Heart left ventricle (tissue), 16 donors: Measurements from ENCODE around the gene NREP. TPM values are rescaled to one million over a fixed set of nuclear protein-coding genes. Genes with fewer than 3 reads are reported as not detected.
A peak's percentile ranks its signal among the peaks of the same experiment; 100 is the strongest.

Experiments
- ATAC-seq, 4 donors: fragments of 200-7000 bp; cut with Tn5 transposase; one replicate each; pipeline ENCODE4 v1.9.1; 2020 to 2022; ENCODE audit warnings: moderate library complexity in 4 of 4, mild to moderate bottlenecking in 3 of 4, moderate number of reproducible peaks in 1 of 4
- DNase-seq, 5 donors: peaks; one replicate each; pipeline ENCODE4 v3.0.0-alpha.2; 2020
- H3K27ac ChIP-seq, 12 donors: fragments of 200-600 bp; sonication (generic) in 4 of 12; one replicate each; pipeline versions ENCODE4 v1.5.0 to v1.8.0; 2016 to 2022; ENCODE audit warnings: mild to moderate bottlenecking in 2 of 12
- H3K27me3 ChIP-seq, 9 donors: fragments of 200-600 bp; sonication (generic) in 2 of 9; one replicate each; pipeline versions ENCODE4 v1.5.1 to v1.8.0; 2016 to 2022; ENCODE audit warnings: mild to moderate bottlenecking in 3 of 9
- H3K36me3 ChIP-seq, 9 donors: fragments of 200-600 bp; sonication (generic) in 2 of 9; one replicate each; pipeline versions ENCODE4 v1.5.0 to v1.8.0; 2018 to 2022; ENCODE audit warnings: mild to moderate bottlenecking in 2 of 9
- H3K4me1 ChIP-seq, 12 donors: fragments of 200-600 bp; sonication (generic) in 4 of 12; one replicate each; pipeline versions ENCODE4 v1.5.0 to v1.8.0; 2016 to 2022; ENCODE audit warnings: mild to moderate bottlenecking in 3 of 12
- H3K4me3 ChIP-seq, 12 donors: fragments of 200-600 bp; sonication (generic) in 4 of 12; one replicate each; pipeline versions ENCODE4 v1.5.0 to v1.8.0; 2017 to 2022; ENCODE audit warnings: mild to moderate bottlenecking in 9 of 12, moderate library complexity in 4 of 12
- H3K9me3 ChIP-seq, 12 donors: fragments of 200-600 bp; sonication (generic) in 4 of 12; one replicate each; pipeline versions ENCODE4 v1.5.0 to v1.8.0; 2016 to 2022; ENCODE audit warnings: mild to moderate bottlenecking in 1 of 12
- CTCF ChIP-seq, 12 donors: fragments of 200-600 bp; sonication (generic) in 4 of 12; IDR thresholded peaks; one replicate each; pipeline versions ENCODE4 v1.5.0 to v1.8.0; 2018 to 2022; ENCODE audit warnings: antibody characterized with exemption in 12 of 12, mild to moderate bottlenecking in 5 of 12
- POLR2A ChIP-seq, 2 donors: fragments of 450-650 bp; IDR thresholded peaks; one replicate each; pipeline ENCODE4 v1.6.1; 2017; ENCODE audit warnings: antibody characterized with exemption in 2 of 2, mild to moderate bottlenecking in 2 of 2, moderate library complexity in 2 of 2
- WGBS, 4 donors: extraction: QIAGEN DNeasy Blood & Tissue Kit in 2 of 4; methylation state at CpG; one replicate each; pipeline versions ENCODE4 v1.1.5 to v1.1.7; 2013 to 2018; 5-methylcytosine and 5-hydroxymethylcytosine counted together
- intact Hi-C, 10 donors: fragments of 100-400 bp; cut with DNase I; formaldehyde crosslinking; loops; one replicate each; pipeline versions ENCODE4 v1.11.1 to v1.14.2; 2022
- polyA plus RNA-seq, 2 donors: library from polyadenylated mRNA; stranded (reverse); fragments of 200-250 nt; gene quantifications; one replicate each; pipeline ENCODE4 v1.2.3, GENCODE V29; 2013
- total RNA-seq, 9 donors: library from RNA; depleted of rRNA in 2 of 9; stranded (reverse); fragments of >200 nt in 2 of 9; fragmentation: NEBNext Ultra II Directional in 3 of 9; extraction: Animal tissue kit (Norgen Biotek cat#: 25700) in 3 of 9; gene quantifications; one replicate each; pipeline versions ENCODE4 v1.1.0 to v1.2.4, GENCODE V29; 2016 to 2023
- donor health status: ischemic (EF 13 %, LVEDD 7.1; RV severe dilation, severe dysfunction).
- donor health status: healthy with polysubstance abuse.
- donor health status: DM: no; HTN: yes; CAD: no.
- donor health status: DM: no; HTN: no; CAD: no.
- donor health status: ischemic (EF 25% LVEDD 6.9; RV normal size, moderate dysfunction).
- donor health status: ischemic (EF 25% LVEDD 5.7; RV mildly dilated, moderate dysfunction).
- donor health status: healthy.
- donor health status: DM: yes; HTN: yes; CAD: no.
- donor health status: ischemic (EF 35%, LVEDD 5.7; RV mildly dilated, moderate dysfunction).
- donor health status: nonischemic (EF 11% LVEDD 7.7; RV severe dilation, severe dysfunction).
- donor health status: DM: yes; HTN: yes; CAD: no.
- donor health status: PGD.
- donor health status: ischemic (EF 29% LVEDD 5.4; RV normal size, mild dysfunction).
- donor health status: nonischemic (EF 23%, LVEDD 6.1; RV moderate dilation, normal function).

The NREP gene
- total and polyA plus RNA-seq, 11 donors: 8.1 to 71.8 (median 34.5) TPM

GRCh38 chr5:111743512-111743911 lies 13.5 kb downstream of the NREP start:
- H3K36me3 ChIP-seq: no peaks in the 10 kb centered on the region
- H3K9me3 ChIP-seq: no peaks in the 10 kb centered on the region
- H3K4me3 ChIP-seq: no peak overlapping the region
- H3K4me1 ChIP-seq: peaks cover 3 to 94% (median 53%) of the 10 kb centered on the region in 12 donors
- H3K27me3 ChIP-seq: no peaks in the 10 kb centered on the region
- peak overlapping the region in 2 of 12 donors; percentile 35 to 61 for H3K27ac ChIP-seq
- intact Hi-C loops: loop anchor here in 2 of 10 donors (5.0 to 10.0 kb wide), 2 partner anchors 61 to 189 kb away; no protein-coding TSS in a partner anchor
- 37 to 46% (median 43%) methylated on average over 2 of the region's 2 CpGs for WGBS, 4 donors
- DNase-seq: no peak
- TF ChIP-seq CTCF (IDR thresholded peaks at IDR 0.05) (no peak), POLR2A (IDR thresholded peaks at IDR 0.05) (no peak)
- ATAC-seq: no peak

GRCh38 chr5:111742177-111742994 lies 14.6 kb downstream of the NREP start:
- Histone ChIP-seq H3K27ac (peak overlapping the region in 9 of 12 donors; percentile 1 to 61 (median 28)), H3K4me1 (peaks cover 3 to 93% (median 47%) of the 10 kb centered on the region in 12 donors), H3K27me3 (no peaks in the 10 kb centered on the region), H3K9me3 (no peaks in the 10 kb centered on the region), H3K4me3 (peak overlapping the region in 7 of 12 donors; percentile 1 to 27 (median 5)), H3K36me3 (no peaks in the 10 kb centered on the region)
- DNase-seq: no peak
- peak in 3 of 4 donors; percentile 48 to 62 (median 53) for ATAC-seq
- intact Hi-C loops: loop anchor here in 2 of 10 donors (5.0 to 10.0 kb wide), 2 partner anchors 60 to 188 kb away; no protein-coding TSS in a partner anchor
- TF ChIP-seq CTCF (IDR thresholded peaks at IDR 0.05): no peak
- TF ChIP-seq POLR2A (IDR thresholded peaks at IDR 0.05): no peak
- WGBS, 4 donors: 8 to 11% (median 9%) methylated on average over 10 of the region's 10 CpGs

- intact Hi-C loops: loop anchor here in 2 of 10 donors (5.0 to 10.0 kb wide), 2 partner anchors 59 to 186 kb away; no protein-coding TSS in a partner anchor
- H3K4me1 ChIP-seq: peaks cover 3 to 93% (median 46%) of the 10 kb centered on the region in 12 donors
- DNase-seq: no peak
- no peaks in the 10 kb centered on the region for H3K27me3 ChIP-seq
- ATAC-seq: peak in 1 of 4 donors; percentile 9
- no peak for TF ChIP-seq POLR2A (IDR thresholded peaks at IDR 0.05)
- H3K9me3 ChIP-seq: no peaks in the 10 kb centered on the region
- 39 to 62% (median 49%) methylated on average over 3 of the region's 3 CpGs for WGBS, 4 donors
- no peaks in the 10 kb centered on the region for H3K36me3 ChIP-seq
- H3K27ac ChIP-seq: no peak overlapping the region
- H3K4me3 ChIP-seq: no peak overlapping the region
These were observed 15.7 kb downstream of the NREP start for GRCh38 chr5:111741278-111741677.

DNA sequence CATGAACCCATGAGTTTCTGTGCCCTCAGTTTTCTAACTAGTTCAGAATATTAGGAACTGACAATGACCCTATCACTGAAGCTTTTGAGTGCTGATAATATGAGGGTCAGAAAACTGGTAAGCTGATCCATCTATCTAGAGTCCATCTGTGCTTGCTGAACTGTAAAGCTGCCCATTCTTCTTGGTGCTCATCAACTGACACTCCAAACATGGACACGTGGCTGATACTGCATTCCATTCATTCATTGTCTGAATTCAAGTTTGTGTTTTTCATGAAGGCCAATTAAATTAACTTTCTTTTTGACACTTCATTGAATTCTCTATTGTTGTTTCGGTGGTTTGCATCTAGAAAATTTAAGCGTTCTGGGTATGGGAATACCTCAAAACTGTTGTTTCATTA lies 17.6 kb downstream of the NREP start:
- H3K4me3 ChIP-seq: no peak overlapping the region
- no peaks in the 10 kb centered on the region for H3K9me3 ChIP-seq
- H3K27ac ChIP-seq: no peak overlapping the region
- no peaks in the 10 kb centered on the region for H3K27me3 ChIP-seq
- ATAC-seq: no peak
- no peak for TF ChIP-seq POLR2A (IDR thresholded peaks at IDR 0.05)
- TF ChIP-seq CTCF (IDR thresholded peaks at IDR 0.05): no peak
- DNase-seq: no peak
- peaks cover 3 to 95% (median 49%) of the 10 kb centered on the region in 12 donors for H3K4me1 ChIP-seq
- 74 to 75% (median 74%) methylated on average over 3 of the region's 3 CpGs for WGBS, 4 donors
- intact Hi-C loops: no loop called here
- H3K36me3 ChIP-seq: peaks cover 0 to 12% (median 0%) of the 10 kb centered on the region in 9 donors
